NB4 (cell line): ENCODE results near the gene MTMR11.

Experiments
- MYC ChIP-seq: IDR thresholded peaks from 2 replicates; pipeline ENCODE4 v1.6.1; 2011; ENCODE audit warnings: low read depth, low read length
- POLR2A ChIP-seq: IDR thresholded peaks from 2 replicates; pipeline ENCODE4 v1.6.1; 2011; ENCODE audit warnings: mild to moderate bottlenecking; ENCODE audit not compliant: insufficient read length; ENCODE audit errors: extremely low read depth
- TF ChIP-seq, protein P1 (sequence below): IDR thresholded peaks from one replicate; pipeline ENCODE4 v1.5.1; 2012; ENCODE audit warnings: low read depth, low read length
- TF ChIP-seq, protein P2 (sequence below): IDR thresholded peaks from 2 replicates; pipeline ENCODE4 v1.6.1; 2011; ENCODE audit warnings: low read depth, low read length

DNA sequence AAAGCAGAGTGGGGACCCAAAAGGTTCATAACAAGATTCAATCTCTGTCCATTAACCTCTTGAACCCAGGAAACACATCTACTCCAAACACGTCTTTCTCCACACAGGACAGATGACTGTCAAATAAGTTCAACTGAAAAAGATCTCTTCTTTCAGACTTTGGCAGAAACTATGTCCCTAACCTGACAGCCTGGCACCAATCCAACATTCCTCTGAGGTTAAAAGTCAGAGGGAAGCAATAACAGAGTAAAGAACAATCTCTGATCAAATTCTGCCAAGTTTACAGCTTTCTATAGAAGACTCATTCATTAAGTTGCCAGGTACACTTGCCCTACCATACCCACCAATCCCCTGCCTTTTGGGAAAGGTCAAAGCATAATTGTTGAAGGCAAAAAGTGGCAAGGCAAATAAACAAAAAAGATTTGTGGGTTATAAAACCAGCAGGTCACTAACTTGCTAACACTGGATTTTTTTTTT, 41.9 kb upstream of the MTMR11 start:
- TF ChIP-seq, protein P1, sequence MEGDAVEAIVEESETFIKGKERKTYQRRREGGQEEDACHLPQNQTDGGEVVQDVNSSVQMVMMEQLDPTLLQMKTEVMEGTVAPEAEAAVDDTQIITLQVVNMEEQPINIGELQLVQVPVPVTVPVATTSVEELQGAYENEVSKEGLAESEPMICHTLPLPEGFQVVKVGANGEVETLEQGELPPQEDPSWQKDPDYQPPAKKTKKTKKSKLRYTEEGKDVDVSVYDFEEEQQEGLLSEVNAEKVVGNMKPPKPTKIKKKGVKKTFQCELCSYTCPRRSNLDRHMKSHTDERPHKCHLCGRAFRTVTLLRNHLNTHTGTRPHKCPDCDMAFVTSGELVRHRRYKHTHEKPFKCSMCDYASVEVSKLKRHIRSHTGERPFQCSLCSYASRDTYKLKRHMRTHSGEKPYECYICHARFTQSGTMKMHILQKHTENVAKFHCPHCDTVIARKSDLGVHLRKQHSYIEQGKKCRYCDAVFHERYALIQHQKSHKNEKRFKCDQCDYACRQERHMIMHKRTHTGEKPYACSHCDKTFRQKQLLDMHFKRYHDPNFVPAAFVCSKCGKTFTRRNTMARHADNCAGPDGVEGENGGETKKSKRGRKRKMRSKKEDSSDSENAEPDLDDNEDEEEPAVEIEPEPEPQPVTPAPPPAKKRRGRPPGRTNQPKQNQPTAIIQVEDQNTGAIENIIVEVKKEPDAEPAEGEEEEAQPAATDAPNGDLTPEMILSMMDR, result no peak
- TF ChIP-seq POLR2A (no peak), MYC (no peak)
- TF ChIP-seq, protein P2, sequence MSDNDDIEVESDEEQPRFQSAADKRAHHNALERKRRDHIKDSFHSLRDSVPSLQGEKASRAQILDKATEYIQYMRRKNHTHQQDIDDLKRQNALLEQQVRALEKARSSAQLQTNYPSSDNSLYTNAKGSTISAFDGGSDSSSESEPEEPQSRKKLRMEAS, result no peak
